H1 (cell line): ENCODE measurements around the gene HSD17B8. TPM values are rescaled to one million over a fixed set of nuclear protein-coding genes. Genes with fewer than 3 reads are reported as not detected.

Experiments
- ATF2 ChIP-seq: IDR thresholded peaks from 2 replicates; pipeline ENCODE4 v1.6.1; 2012; ENCODE audit warnings: low read length, inconsistent platforms
- BACH1 ChIP-seq: IDR thresholded peaks from 2 replicates; pipeline ENCODE4 v1.6.1; 2012; ENCODE audit warnings: low read length, improper control_type of control experiment
- CHD1 ChIP-seq: IDR thresholded peaks from 2 replicates; pipeline ENCODE4 v1.6.1; 2012; ENCODE audit warnings: low read depth, low read length, improper control_type of control experiment
- CTCF ChIP-seq, 3 experiments: IDR thresholded peaks; 1 replicate in 2 of 3; 2 replicates in 1 of 3; pipeline versions ENCODE4 v1.5.1 to v1.6.1; 2011; ENCODE audit warnings: low read length in 3 of 3, mild to moderate bottlenecking in 3 of 3, inconsistent platforms in 2 of 3, low read depth in 1 of 3, moderate library complexity in 1 of 3; ENCODE audit not compliant: insufficient read depth in 1 of 3; ENCODE audit errors: control extremely low read depth in 1 of 3
- EGR1 ChIP-seq: IDR thresholded peaks from 2 replicates; pipeline ENCODE4 v1.6.1; 2011; ENCODE audit warnings: low read depth, low read length, borderline replicate concordance
- FOSL1 ChIP-seq: IDR thresholded peaks from 2 replicates; pipeline ENCODE4 v1.6.1; 2011; ENCODE audit warnings: mild to moderate bottlenecking, low read depth, low read length, moderate library complexity; ENCODE audit not compliant: insufficient read depth
- HDAC6 ChIP-seq: IDR thresholded peaks from one replicate; pipeline ENCODE4 v1.7.1; 2012; ENCODE audit warnings: low read depth, mild to moderate bottlenecking, inconsistent platforms, low read length, moderate library complexity
- MAFK ChIP-seq: IDR thresholded peaks from 2 replicates; pipeline ENCODE4 v1.6.1; 2012; ENCODE audit warnings: low read depth, mild to moderate bottlenecking, improper control_type of control experiment, low read length
- NANOG ChIP-seq: IDR thresholded peaks from 2 replicates; pipeline ENCODE4 v1.6.1; 2011; ENCODE audit warnings: low read length, low read depth, mild to moderate bottlenecking, inconsistent platforms; ENCODE audit not compliant: insufficient read depth, poor library complexity, severe bottlenecking
- NRF1 ChIP-seq: IDR thresholded peaks from 2 replicates; pipeline ENCODE4 v1.6.1; 2011; ENCODE audit warnings: mild to moderate bottlenecking, low read depth, low read length, improper control_type of control experiment
- PHF8 ChIP-seq: fragments of 200-600 bp; sonication (generic); conservative IDR thresholded peaks from 2 replicates; pipeline ENCODE4 v1.7.1; 2012; ENCODE audit warnings: low read depth, mild to moderate bottlenecking, inconsistent platforms, low read length, moderate library complexity
- POU5F1 ChIP-seq: IDR thresholded peaks from 2 replicates; pipeline ENCODE4 v1.6.1; 2011; ENCODE audit warnings: low read depth, mild to moderate bottlenecking, low read length, moderate library complexity
- SIN3A ChIP-seq, 2 experiments: IDR thresholded peaks in 1 of 2; conservative IDR thresholded peaks in 1 of 2; 2 replicates each; pipeline ENCODE4 v1.6.1; 2011 to 2012; ENCODE audit warnings: low read length in 2 of 2, improper control_type of control experiment in 1 of 2, low read depth in 1 of 2, mild to moderate bottlenecking in 1 of 2
- SIRT6 ChIP-seq: IDR thresholded peaks from one replicate; pipeline ENCODE4 v1.7.1; 2012; ENCODE audit warnings: low read length, inconsistent platforms
- SP2 ChIP-seq: IDR thresholded peaks from 2 replicates; pipeline ENCODE4 v1.6.1; 2012; ENCODE audit warnings: mild to moderate bottlenecking, low read length, inconsistent platforms
- TCF12 ChIP-seq: IDR thresholded peaks from 2 replicates; pipeline ENCODE4 v1.6.1; 2011; ENCODE audit warnings: low read depth, mild to moderate bottlenecking, low read length
- USF2 ChIP-seq: IDR thresholded peaks from 2 replicates; pipeline ENCODE4 v1.6.1; 2011; ENCODE audit warnings: low read length, improper control_type of control experiment
- ZNF274 ChIP-seq: IDR thresholded peaks from 2 replicates; pipeline ENCODE4 v1.7.0; 2012; ENCODE audit warnings: low read length, borderline replicate concordance; ENCODE audit errors: extremely low read depth
- polyA plus RNA-seq, 7 experiments: library from polyadenylated mRNA; depleted of rRNA in 3 of 7; stranded (reverse) in 5 of 7; unstranded in 2 of 7; fragments of >200 nt in 5 of 7; fragments of 200-250 nt in 2 of 7; gene quantifications; 1 replicate in 5 of 7; 2 replicates in 1 of 7; 4 replicates in 1 of 7; pipeline versions ENCODE4 v1.2.1 to v1.2.3, GENCODE V29; 2011 to 2013; ENCODE audit warnings: missing spikeins in 2 of 7, mixed read lengths in 2 of 7
- total RNA-seq: library from RNA; stranded (reverse); fragmentation: NEBNext Ultra II Directional; extraction: Animal tissue kit (Norgen Biotek cat#: 25700); gene quantifications from 2 replicates; pipeline ENCODE4 v1.2.1, GENCODE V29; 2021

Gene HSD17B8
- total and polyA plus RNA-seq, 2 of the 8 experiments (the other 6 are each of a cell fraction or from before 2014, with no cell fraction given): 3.3 to 17.1 TPM

- TF ChIP-seq EGR1: 0 out of 2 replicates have a peak, but pooled peaks have one; percentile 28
- TF ChIP-seq SIRT6: no peak
- TF ChIP-seq USF2: no peak
- no peak for TF ChIP-seq MAFK
- TF ChIP-seq FOSL1: no peak
- TF ChIP-seq POU5F1: no peak
- no peak for TF ChIP-seq CHD1
- no peak; a peak in 1 of 4 replicates for TF ChIP-seq CTCF (IDR thresholded peaks at IDR 0.05; ENCODE audit: control extremely low read depth in 1 of 3, insufficient read depth in 1 of 3, low read depth in 1 of 3, low read length in 3 of 3)
- peak; percentile 60; the same call in 1 of the 2 replicates for TF ChIP-seq BACH1
- TF ChIP-seq NRF1: no peak
- peak; percentile 69 for TF ChIP-seq PHF8
- TF ChIP-seq ATF2: no peak
- no peak for TF ChIP-seq NANOG
- TF ChIP-seq ZNF274: no peak
- TF ChIP-seq HDAC6: no peak
- peak; percentile 52 to 79; a peak in 3 of 4 replicates for TF ChIP-seq SIN3A (conservative IDR thresholded peaks at IDR 0.05 in 1 of 2, IDR thresholded peaks at IDR 0.05 in 1 of 2; ENCODE audit: low read depth in 1 of 2, low read length in 2 of 2)
- TF ChIP-seq SP2: no peak
- no peak for TF ChIP-seq TCF12
Measured at GRCh38 chr6:33208091-33208967, 3.9 kb downstream of the HSD17B8 start, which contains the start of gene RING1 (continued).
